ENCODE results near the gene EFNA4. TPM values are rescaled to one million over a fixed set of nuclear protein-coding genes. Genes with fewer than 3 reads are reported as not detected.

EFNA4 gene
- total RNA-seq, 1 experiment from 2014 or later: 36.7 TPM

- Histone ChIP-seq H3K4me3 (ENCODE audit: low read length) (no peak overlapping the region), H3F3A (ENCODE audit: low read length, unreplicated experiment) (no peaks in the 10 kb centered on the region), H3K9me3 (ENCODE audit: low read length) (no peaks in the 10 kb centered on the region), H3K4me1 (ENCODE audit: insufficient read depth, low read length) (peaks cover 23% of the 10 kb centered on the region), H3K79me2 (ENCODE audit: low read length) (no peaks in the 10 kb centered on the region), H3K27ac (ENCODE audit: low read length) (no peak overlapping the region), H2AFZ (ENCODE audit: low read length) (no peak overlapping the region), H3K9ac (ENCODE audit: low read length) (no peak overlapping the region), H3K9me2 (replicated peaks; ENCODE audit: low read length) (no peaks in the 10 kb centered on the region), H4K20me1 (ENCODE audit: low read length) (no peaks in the 10 kb centered on the region), H3K27me3 (ENCODE audit: low read length) (no peaks in the 10 kb centered on the region), H3K36me3 (ENCODE audit: low read depth, low read length) (no peaks in the 10 kb centered on the region), H3K4me2 (ENCODE audit: low read length) (no peak overlapping the region)
- no peak for ATAC-seq
- ChIA-PET CTCF (interaction anchor here (0.5 to 2.3 kb wide), 5 partner anchors 18 to 124 kb away, joined by 3 to 27 read pairs (median 9); no protein-coding TSS in a partner anchor), POLR2A (ENCODE audit: unreplicated experiment) (no interaction called here)
- DNase-seq: no peak
- no TSS peak for BruUV-seq (replicated peaks)
- no peak for TF ChIP-seq EZH2 (IDR thresholded peaks at IDR 0.05; ENCODE audit: low read length, unreplicated experiment)
- no peak for TF ChIP-seq CTCF (conservative IDR thresholded peaks at IDR 0.05; ENCODE audit: low read depth, low read length)
- TF ChIP-seq EZH2phosphoT487 (IDR thresholded peaks at IDR 0.05; ENCODE audit: borderline replicate concordance, low read length): no peak
- intact Hi-C loops (cut with micrococcal nuclease): loop anchor here (2.0 kb wide), 1 partner anchor 17 kb away; no protein-coding TSS in a partner anchor
Measured at GRCh38 chr1:155043793-155044192, 19.7 kb upstream of the EFNA4 start.

GRCh38 chr1:155044365-155044764 is 19.2 kb upstream of the EFNA4 start:
- ChIA-PET CTCF (interaction anchor here (0.6 to 2.3 kb wide), 5 partner anchors 17 to 48 kb away, joined by 3 to 27 read pairs (median 9); partner anchors contain the start of gene EFNA3), POLR2A (ENCODE audit: unreplicated experiment) (no interaction called here)
- no peaks in the 10 kb centered on the region for H3F3A ChIP-seq (ENCODE audit: low read length, unreplicated experiment)
- no peaks in the 10 kb centered on the region for H3K36me3 ChIP-seq (ENCODE audit: low read depth, low read length)
- DNase-seq: no peak
- ATAC-seq: no peak
- H3K27me3 ChIP-seq (ENCODE audit: low read length): no peaks in the 10 kb centered on the region
- no peak for TF ChIP-seq CTCF (conservative IDR thresholded peaks at IDR 0.05; ENCODE audit: low read depth, low read length)
- no peak for TF ChIP-seq EZH2phosphoT487 (IDR thresholded peaks at IDR 0.05; ENCODE audit: borderline replicate concordance, low read length)
- no peak for TF ChIP-seq EZH2 (IDR thresholded peaks at IDR 0.05; ENCODE audit: low read length, unreplicated experiment)
- H3K9me2 ChIP-seq (replicated peaks; ENCODE audit: low read length): no peaks in the 10 kb centered on the region
- H4K20me1 ChIP-seq (ENCODE audit: low read length): no peaks in the 10 kb centered on the region
- H3K9me3 ChIP-seq (ENCODE audit: low read length): no peaks in the 10 kb centered on the region
- no peak overlapping the region; the same call in 1 of the 2 replicates for H2AFZ ChIP-seq (ENCODE audit: low read length)
- no peak overlapping the region for H3K4me2 ChIP-seq (ENCODE audit: low read length)
- H3K9ac ChIP-seq (ENCODE audit: low read length): no peak overlapping the region
- H3K4me3 ChIP-seq (ENCODE audit: low read length): no peak overlapping the region
- BruUV-seq (replicated peaks): no TSS peak
- H3K27ac ChIP-seq (ENCODE audit: low read length): no peak overlapping the region
- peaks cover 19% of the 10 kb centered on the region for H3K4me1 ChIP-seq (ENCODE audit: insufficient read depth, low read length)
- intact Hi-C loops (cut with micrococcal nuclease): loop anchor here (2.0 kb wide), 1 partner anchor 16 kb away; no protein-coding TSS in a partner anchor
- H3K79me2 ChIP-seq (ENCODE audit: low read length): no peaks in the 10 kb centered on the region

All from PC-3 (cell line).